ENCODE data around the gene ISG15. TPM values are rescaled to one million over a fixed set of nuclear protein-coding genes. Genes with fewer than 3 reads are reported as not detected.

The ISG15 gene
- total and polyA plus RNA-seq, 9 of the 15 experiments (the other 6 are each of a cell fraction or from before 2014, with no cell fraction given): 0.40 to 58.3 (median 12.2) TPM

GRCh38 chr1:1033731-1034438 is 20.6 kb downstream of the ISG15 start:
- FAIRE-seq (no peak), ATAC-seq (no peak), DNase-seq (ENCODE audit: extremely low read depth in 1 of 4, low spot score in 3 of 4) (no peak)
- Histone ChIP-seq H3K79me2 (ENCODE audit: control insufficient read depth, insufficient read depth, low read length) (no peaks in the 10 kb centered on the region; the same call in 2 of the 3 replicates), H3K4me1 (replicated peaks in 1 of 2; ENCODE audit: control insufficient read depth in 2 of 2, insufficient read depth in 2 of 2, low read length in 2 of 2) (peaks cover 0 to 70% of the 10 kb centered on the region in 2 experiments; a peak in 3 of 5 replicates), H3K4me2 (ENCODE audit: insufficient read depth, low read length) (no peak overlapping the region), H3K27me3 (ENCODE audit: control insufficient read depth in 2 of 2, insufficient read depth in 2 of 2, low read length in 2 of 2) (no peaks in the 10 kb centered on the region), H3K9me3 (replicated peaks; ENCODE audit: control insufficient read depth, insufficient read depth, low read depth, low read length) (no peaks in the 10 kb centered on the region), H3K9me1 (ENCODE audit: control insufficient read depth, insufficient read depth, low read length) (no peaks in the 10 kb centered on the region), H3K36me3 (ENCODE audit: control insufficient read depth, insufficient read depth, low read length) (peaks cover 13% of the 10 kb centered on the region; the same call in 1 of the 3 replicates), H2AFZ (ENCODE audit: low read depth, low read length) (no peak overlapping the region), H3K4me3 (no peak overlapping the region), H3K27ac (ENCODE audit: extremely low read depth, low read depth, low read length) (no peak overlapping the region), H3K9ac (ENCODE audit: insufficient read depth in 1 of 2, low read depth in 2 of 2, low read length in 2 of 2) (no peak overlapping the region), H4K20me1 (replicated peaks; ENCODE audit: control insufficient read depth, insufficient read depth, low read length) (peaks cover 24% of the 10 kb centered on the region)
- POLR2A ChIA-PET: interaction anchor here (1.1 to 1.2 kb wide), 2 partner anchors 10 to 29 kb away, joined by 4 read pairs; no protein-coding TSS in a partner anchor
- in situ Hi-C loops (cut with MboI) (no loop called here), intact Hi-C loops (cut with micrococcal nuclease) (loop anchor here (1.0 kb wide), 2 partner anchors 28 to 82 kb away; partner anchors contain the start of gene C1orf159)
- CTCF ChIA-PET (ENCODE audit: low intra/inter-chr PET ratio): interaction anchor here (0.9 to 1.3 kb wide), 2 partner anchors 15 to 258 kb away, joined by 4 to 6 read pairs; no protein-coding TSS in a partner anchor
- 97% methylated on average over 23 of the region's 71 CpGs for WGBS (ENCODE audit: insufficient coverage, low coverage, missing lambda C conversion rate)
- no TSS peak for BruUV-seq (replicated peaks)
- TF ChIP-seq SIN3A (IDR thresholded peaks at IDR 0.05; ENCODE audit: borderline replicate concordance in 2 of 2, control insufficient read depth in 1 of 2, low read depth in 2 of 2, low read length in 2 of 2): no peak
- no peak for TF ChIP-seq KAT8 (IDR thresholded peaks at IDR 0.05; ENCODE audit: low read depth)
- no peak for TF ChIP-seq ZNF592 (IDR thresholded peaks at IDR 0.05)
- no peak for TF ChIP-seq ZNF785 (CRISPR knock-in tag; IDR thresholded peaks at IDR 0.05)
- no peak for TF ChIP-seq ETV5 (CRISPR knock-in tag; IDR thresholded peaks at IDR 0.05; ENCODE audit: low read depth)
- TF ChIP-seq CREB3L1 (IDR thresholded peaks at IDR 0.05; ENCODE audit: borderline replicate concordance, low read depth): no peak
- TF ChIP-seq JUNB (CRISPR knock-in tag; conservative IDR thresholded peaks at IDR 0.05): no peak
- TF ChIP-seq EHMT2 (IDR thresholded peaks at IDR 0.05): no peak
- no peak for TF ChIP-seq ZFP91 (CRISPR knock-in tag; IDR thresholded peaks at IDR 0.05)
- TF ChIP-seq HDAC2 (IDR thresholded peaks at IDR 0.05): no peak
- no peak for TF ChIP-seq XRCC3 (IDR thresholded peaks at IDR 0.05)
- TF ChIP-seq SNIP1 (IDR thresholded peaks at IDR 0.05; ENCODE audit: low read depth): no peak
- no peak for TF ChIP-seq MEIS2 (IDR thresholded peaks at IDR 0.05; ENCODE audit: partially characterized antibody)
- no peak for TF ChIP-seq ZNF134 (CRISPR knock-in tag; conservative IDR thresholded peaks at IDR 0.05)
